ENCODE data around the gene TCEAL1. TPM values are rescaled to one million over a fixed set of nuclear protein-coding genes. Genes with fewer than 3 reads are reported as not detected.
"Not testable (repeated sequence)": the region's sequence is repeated elsewhere in the genome, so short reads cannot be mapped to it uniquely, and the experiment has no call there.

TCEAL1 gene
- 10 to 100 TPM; 32.8 to 70.3 (median 51.7) TPM for total RNA-seq

- no peak for TF ChIP-seq CTCF (IDR thresholded peaks at IDR 0.05)
- DNase-seq (ENCODE audit: low spot score), result peak; percentile 35
- peak; percentile 35 for ATAC-seq (ENCODE audit: low FRiP score)
Observed at GRCh38 chrX:103628386-103629317, at the start of gene TCEAL1. Gene TCEAL1 (plus strand): TSS chrX:103628975. CDS start chrX:103629917, 942 bp downstream.

GRCh38 chrX:103584596-103584995 is 44.2 kb upstream of the TCEAL1 start:
- ATAC-seq (ENCODE audit: low FRiP score) (no peak), DNase-seq (ENCODE audit: low spot score) (no peak)
- no peak for TF ChIP-seq CTCF (IDR thresholded peaks at IDR 0.05)

- TF ChIP-seq CTCF (IDR thresholded peaks at IDR 0.05), result no peak
- DNase-seq (ENCODE audit: low spot score) (no peak), ATAC-seq (ENCODE audit: low FRiP score) (peak; percentile 69)
Observed at GRCh38 chrX:103585411-103586313, 43.1 kb upstream of the TCEAL1 start, which contains the start of gene TCEAL4. Gene TCEAL4 (plus strand): TSS chrX:103585515. CDS start chrX:103586676, 1,161 bp downstream.

- peak; percentile 49 for ATAC-seq (ENCODE audit: low FRiP score)
- DNase-seq (ENCODE audit: low spot score), result no peak
Observed at GRCh38 chrX:103586314-103586646, 42.5 kb upstream of the TCEAL1 start.

GRCh38 chrX:103586659-103587058 is 42.1 kb upstream of the TCEAL1 start:
- no peak for ATAC-seq (ENCODE audit: low FRiP score)
- no peak for DNase-seq (ENCODE audit: low spot score)
- no peak for TF ChIP-seq CTCF (IDR thresholded peaks at IDR 0.05)

More at GRCh38 chrX:103586314-103586646, 42.5 kb upstream of the TCEAL1 start:
- TF ChIP-seq CTCF (IDR thresholded peaks at IDR 0.05), result no peak

GRCh38 chrX:103592295-103592694 is 36.5 kb upstream of the TCEAL1 start:
- ATAC-seq (ENCODE audit: low FRiP score), result not testable (repeated sequence)

GRCh38 chrX:103595202-103595601 is 33.6 kb upstream of the TCEAL1 start:
- ATAC-seq (ENCODE audit: low FRiP score); DNase-seq (ENCODE audit: low spot score): not testable (repeated sequence)

More at GRCh38 chrX:103592295-103592694, 36.5 kb upstream of the TCEAL1 start:
- DNase-seq (ENCODE audit: low spot score), result not testable (repeated sequence)

Measured in omental fat pad (tissue), 4 donors.